ENCODE data around the gene MTUS2.

The MTUS2 gene

GRCh38 chr13:28859717-28860116 lies 39.6 kb downstream of the MTUS2 start:
- no peak for DNase-seq

DNA sequence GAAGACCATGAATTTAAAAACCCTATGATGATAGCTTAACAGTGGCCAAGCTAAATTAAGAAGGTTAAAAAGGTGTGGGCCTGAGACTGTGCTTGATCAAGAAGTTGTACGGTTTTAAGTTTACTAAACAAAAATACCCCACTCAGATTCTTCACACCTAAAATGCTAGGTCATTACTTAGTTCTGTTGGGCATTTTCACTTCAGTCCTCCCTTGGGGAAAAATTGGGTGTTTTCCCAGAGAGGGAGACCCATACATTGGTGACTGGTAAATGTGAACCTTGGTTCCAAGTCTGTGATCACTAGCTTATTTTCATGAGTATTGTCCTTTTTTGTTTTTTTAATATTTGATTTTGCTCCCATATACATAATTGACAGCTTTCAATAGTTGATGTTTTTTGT lies 44.4 kb downstream of the MTUS2 start:
- no peak for DNase-seq

DNA sequence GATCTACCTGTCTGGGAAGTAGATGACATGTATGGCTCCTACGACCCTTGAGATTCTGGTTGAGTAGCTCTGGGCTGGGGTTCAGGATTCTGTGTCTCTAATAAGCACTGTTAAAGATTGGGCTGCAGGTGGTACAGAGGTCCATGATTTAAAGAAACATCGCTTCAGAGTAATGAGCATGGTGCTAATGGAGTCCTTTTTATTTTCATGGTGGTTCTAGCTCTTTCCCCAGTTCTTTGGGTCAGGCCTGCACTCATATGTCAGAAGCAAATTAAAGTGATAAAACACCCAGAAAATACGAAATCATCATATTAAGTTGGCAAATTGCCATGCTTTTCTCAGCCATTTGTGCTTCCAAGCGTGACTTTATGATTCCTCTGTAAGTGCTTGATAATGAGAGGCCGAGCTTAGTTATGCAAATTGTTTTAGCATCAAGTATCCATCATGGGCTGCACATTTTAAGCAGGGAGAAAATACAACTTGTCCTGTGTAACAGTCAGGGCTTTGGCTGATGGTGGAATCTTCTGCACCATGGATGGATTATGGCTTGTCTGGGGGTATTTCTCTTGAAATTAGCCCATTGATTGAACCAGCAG lies 45.1 kb downstream of the MTUS2 start:
- DNase-seq, result no peak

DNA sequence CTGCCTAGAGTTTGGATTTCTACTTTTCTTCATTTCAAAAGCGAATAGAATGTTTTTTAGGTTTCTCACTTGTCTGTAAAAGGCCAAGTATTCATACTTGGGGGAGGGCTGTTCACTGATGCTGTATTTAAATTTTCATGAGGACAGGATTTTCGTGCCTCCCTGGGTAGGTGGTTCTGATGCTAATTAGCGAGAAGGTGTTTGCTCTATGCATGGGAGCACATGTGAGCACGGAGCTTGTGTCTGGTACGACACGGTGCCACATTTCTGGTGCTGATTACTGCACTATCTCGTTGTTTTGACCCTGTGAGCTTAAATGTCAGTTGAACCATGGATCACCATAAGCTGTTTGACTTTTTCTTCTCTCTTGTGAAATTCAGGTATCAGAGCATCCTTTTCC lies 45.8 kb downstream of the MTUS2 start:
- DNase-seq, result no peak

- no peak for DNase-seq
Measured at GRCh38 chr13:28866932-28867331, 46.8 kb downstream of the MTUS2 start.

DNA sequence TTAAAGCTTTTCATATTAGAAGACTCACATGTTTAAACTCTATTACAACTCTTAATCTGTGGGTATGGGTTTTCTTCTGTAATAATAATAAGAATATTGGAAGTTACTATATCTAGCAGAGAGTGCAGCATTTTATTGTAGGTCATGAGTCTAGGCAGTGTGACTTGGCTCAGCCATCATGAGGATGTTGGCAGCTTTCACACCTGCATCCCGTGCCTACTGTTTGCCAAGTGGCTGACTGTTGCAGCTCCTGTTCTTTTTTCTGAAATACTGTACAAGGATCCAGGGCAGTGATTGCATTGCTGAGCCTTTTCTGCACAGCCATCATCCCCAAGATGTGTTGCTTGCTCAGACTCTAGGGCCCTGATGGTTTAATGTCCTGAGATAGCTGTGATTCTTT lies 47.4 kb downstream of the MTUS2 start:
- no peak for DNase-seq

DNA sequence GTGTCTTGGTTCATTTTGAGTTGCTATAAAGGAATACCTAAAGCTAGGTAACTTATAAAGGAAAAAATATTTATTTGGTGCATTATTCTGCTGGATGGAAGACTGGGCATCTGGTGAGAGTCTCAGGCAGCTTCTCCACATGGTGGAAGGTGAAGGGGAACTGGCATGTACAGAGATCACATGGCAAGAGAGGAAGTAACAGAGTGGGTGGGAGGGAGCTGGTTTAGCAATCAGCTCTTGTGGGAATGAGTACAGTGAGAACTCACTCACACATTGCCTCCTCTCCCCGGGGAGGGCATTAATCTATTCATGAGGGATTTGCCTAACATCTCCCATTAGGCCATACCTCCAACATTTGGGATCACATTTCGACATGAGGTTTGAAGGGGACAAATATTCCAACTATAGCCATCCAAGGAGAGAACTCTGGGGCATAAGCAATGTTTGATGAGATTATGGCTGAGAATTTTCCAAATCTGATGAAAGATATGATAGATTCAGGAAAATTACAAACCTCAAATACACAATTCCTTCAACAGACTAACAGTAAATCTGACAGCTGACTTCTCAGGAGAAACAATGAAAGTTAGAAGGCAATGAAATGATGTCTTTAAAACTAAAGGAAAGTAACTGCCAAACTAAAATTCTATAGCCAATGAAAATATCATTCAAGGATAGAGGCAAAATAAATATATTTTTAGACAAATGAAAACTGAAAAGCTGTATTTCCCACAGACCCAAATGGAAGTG lies 52.5 kb downstream of the MTUS2 start:
- no peak for DNase-seq

GRCh38 chr13:28875846-28876615 lies 55.9 kb downstream of the MTUS2 start:
- no peak for DNase-seq

DNA sequence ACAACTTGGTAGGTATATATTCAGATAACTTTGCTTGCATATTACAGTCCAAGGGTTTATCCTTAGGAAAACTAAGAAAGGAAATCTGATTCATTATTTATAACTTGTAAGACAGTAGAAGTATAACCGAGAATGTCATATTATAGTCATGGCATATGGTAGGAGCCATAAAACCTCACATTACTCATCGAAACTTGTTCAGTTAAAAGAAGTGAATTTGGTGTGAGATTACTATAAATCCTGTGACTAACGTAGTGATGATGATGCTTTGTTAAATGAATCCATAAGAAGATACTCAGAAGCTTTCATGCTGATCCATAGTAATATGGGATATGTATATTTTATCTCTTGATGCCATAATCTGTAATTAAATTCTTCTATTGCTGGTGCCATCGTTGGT lies 57.3 kb downstream of the MTUS2 start:
- DNase-seq, result no peak

- DNase-seq, result no peak
Measured at GRCh38 chr13:28885181-28885580, 65.0 kb downstream of the MTUS2 start.

DNA sequence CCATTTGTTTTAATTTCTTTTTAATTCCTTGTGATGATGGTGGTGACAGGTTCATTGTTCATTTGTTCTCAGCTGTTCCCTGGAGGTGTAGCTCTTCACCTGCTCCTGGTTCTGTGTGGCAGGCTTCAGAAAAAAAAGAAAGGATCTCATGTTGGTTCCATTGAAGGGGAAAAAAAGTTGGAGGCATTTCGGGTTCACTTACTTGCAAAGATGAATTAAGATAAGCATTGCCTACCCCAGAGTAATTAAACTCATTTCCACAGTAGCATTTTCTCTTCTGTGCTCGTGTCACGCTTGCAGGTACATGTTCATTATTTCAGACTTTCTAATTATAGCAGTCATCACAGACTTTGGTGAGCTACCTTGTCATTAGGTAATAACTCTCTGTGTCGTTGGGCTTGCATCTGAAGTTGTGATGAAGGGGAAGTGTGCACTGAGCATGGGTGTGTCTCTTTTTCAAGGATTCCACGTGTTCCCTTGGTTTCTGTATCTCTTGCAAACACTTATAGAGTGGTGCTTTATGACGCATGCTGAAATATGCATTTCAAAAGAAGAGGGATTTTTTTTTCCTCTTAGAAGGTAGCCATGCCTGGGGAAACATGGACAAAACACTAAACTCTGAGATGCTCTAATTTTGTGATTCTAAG lies 69.1 kb downstream of the MTUS2 start:
- DNase-seq, result no peak

- no peak for DNase-seq
Measured at GRCh38 chr13:28890712-28891111, 70.6 kb downstream of the MTUS2 start.

DNA sequence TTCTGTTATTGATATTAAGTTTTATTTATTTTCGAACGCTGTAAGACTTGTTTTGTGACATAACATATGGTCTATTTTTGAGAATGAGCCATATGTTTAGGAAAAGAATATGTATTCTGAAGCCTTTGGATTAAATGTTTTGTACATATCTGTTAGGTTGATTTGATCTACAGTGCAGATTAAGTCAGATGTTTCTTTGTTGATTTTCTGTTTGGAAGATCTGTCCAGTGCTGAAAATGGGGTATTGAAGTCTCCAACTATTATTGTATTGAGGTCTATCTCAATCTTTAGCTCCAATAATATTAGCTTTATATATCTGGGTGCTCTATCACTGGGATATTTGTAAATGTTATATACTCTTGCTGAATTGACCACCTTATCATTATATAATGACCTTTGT lies 97.9 kb downstream of the MTUS2 start:
- no peak for DNase-seq

- DNase-seq, result no peak
Measured at GRCh38 chr13:28922341-28922740, 102.2 kb downstream of the MTUS2 start.

DNA sequence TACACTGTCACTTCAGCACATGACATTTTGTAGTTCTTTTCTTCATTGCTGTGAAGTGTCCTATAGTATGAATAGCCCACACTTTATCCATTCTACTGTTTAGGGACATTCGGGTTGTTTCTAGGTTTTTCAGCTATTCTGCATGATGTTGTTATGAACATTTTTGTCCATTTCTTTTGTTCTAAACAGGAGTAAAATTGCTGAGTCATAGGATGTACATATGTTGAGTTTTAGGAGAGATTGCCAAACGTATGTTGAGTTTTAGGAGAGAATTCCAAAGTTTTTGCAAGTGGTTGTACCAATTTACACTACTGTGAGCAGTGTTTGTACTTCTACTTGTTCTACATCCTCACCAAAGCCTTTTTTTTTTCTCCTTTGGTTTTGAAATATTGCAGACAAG lies 115.0 kb downstream of the MTUS2 start:
- DNase-seq, result no peak

GRCh38 chr13:28942906-28943305 lies 122.8 kb downstream of the MTUS2 start:
- DNase-seq, result no peak

DNA sequence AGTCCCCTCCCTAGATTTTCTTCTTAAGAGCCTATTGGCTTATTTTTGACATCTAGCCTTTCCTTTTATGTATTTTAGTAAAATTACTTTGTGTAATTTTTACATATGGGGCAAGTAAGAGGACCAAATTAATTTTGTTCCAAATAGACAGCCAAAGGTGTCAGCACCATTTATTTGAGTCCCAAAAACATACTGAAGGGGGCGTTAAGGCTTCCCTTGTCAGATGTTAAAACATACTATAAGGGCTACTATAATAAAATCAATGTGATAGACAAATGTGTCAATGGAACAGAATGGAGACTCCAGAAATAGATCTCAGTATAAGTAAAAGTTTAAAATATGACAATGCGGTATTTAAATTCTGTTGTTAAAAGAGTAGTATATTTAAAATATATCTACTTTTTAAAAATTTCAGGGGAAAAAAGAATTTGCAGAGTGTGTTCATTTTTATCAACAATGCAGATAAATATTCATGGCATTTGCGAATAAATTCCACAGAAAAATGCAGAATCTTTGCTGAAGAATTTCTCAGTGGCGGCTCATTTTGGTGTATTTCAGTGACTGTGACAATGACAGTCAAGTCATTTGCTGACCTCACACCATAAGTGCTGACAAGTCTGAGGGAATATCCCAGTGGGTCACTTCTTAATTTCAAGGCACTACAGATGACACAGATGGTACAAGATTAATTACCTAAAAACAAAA lies 133.7 kb downstream of the MTUS2 start:
- DNase-seq, result no peak

GRCh38 chr13:28954419-28954725 lies 134.2 kb downstream of the MTUS2 start:
- no peak for DNase-seq

DNA sequence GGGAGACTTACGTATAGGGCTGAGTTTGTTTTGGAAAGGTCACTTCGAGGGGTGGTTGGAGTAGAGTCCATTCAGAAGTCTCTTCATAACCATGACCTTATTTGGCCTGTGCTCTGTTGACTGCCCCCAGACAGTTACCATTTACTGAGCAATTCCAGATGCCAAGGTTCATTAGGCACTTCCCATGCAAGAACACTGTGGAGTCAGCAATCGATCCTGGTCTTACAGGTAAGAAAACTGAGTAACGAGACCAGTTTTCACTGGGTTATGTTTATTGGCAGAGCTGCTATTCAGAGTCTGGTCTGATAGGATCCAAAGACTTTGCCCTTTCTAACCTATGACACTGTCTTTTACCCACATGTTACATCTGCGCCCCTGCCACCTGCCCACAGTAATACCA lies 134.7 kb downstream of the MTUS2 start:
- no peak for DNase-seq

GRCh38 chr13:28955264-28955966 lies 135.3 kb downstream of the MTUS2 start:
- DNase-seq, result no peak

GRCh38 chr13:28958018-28958417 lies 137.9 kb downstream of the MTUS2 start:
- DNase-seq, result no peak

DNA sequence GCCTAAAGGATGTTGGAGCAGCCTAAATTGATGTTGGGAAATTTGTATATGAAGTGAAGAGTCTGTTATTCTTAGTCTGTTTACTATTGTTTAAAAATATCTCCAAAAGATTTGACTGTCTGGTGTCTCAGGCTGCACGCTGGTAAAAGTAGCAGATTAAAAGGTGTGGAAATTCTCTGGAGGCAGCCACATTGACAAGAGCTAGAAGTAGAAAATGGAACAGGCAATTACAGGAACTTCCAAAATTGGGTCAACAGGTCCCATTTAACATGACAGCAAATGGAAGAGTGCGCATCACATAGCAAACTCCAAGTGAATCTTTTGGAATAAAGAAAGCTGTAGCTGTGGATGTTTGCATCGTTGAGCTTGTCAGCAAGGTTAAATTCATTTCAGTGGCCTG lies 138.3 kb downstream of the MTUS2 start:
- no peak for DNase-seq

GRCh38 chr13:28964052-28964451 lies 143.9 kb downstream of the MTUS2 start:
- no peak for DNase-seq

Data from activated effector memory CD4-positive, alpha-beta T cell treated with Interleukin-2 at 50 U/mL for 16 hours (primary cell).